Natural killer cell (primary cell): ENCODE results near the gene PIK3CB. TPM values are rescaled to one million over a fixed set of nuclear protein-coding genes. Genes with fewer than 3 reads are reported as not detected.
A peak's percentile ranks its signal among the peaks of the same experiment; 100 is the strongest.

Experiments used
- ATAC-seq, 3 donors: fragments of 150-1000 bp in 2 of 3; fragments of 200-7000 bp in 1 of 3; cut with Tn5 transposase; 1 replicate in 1 of 3; 2 replicates in 2 of 3; pipeline ENCODE4 v1.10.0; 2021; ENCODE audit warnings: mild to moderate bottlenecking in 2 of 3, moderate library complexity in 2 of 3
- DNase-seq, 2 donors: peaks; one replicate each; pipeline versions ENCODE4 v3.0.0 to v3.0.0-alpha.2; 2013 to 2021; ENCODE audit warnings: mixed read lengths in 1 of 2
- H3K27ac ChIP-seq: one replicate; pipeline ENCODE4 v1.5.1; 2013; ENCODE audit warnings: mild to moderate bottlenecking, low read length
- H3K27me3 ChIP-seq: one replicate; pipeline ENCODE4 v1.6.1; 2013; ENCODE audit warnings: low read length; ENCODE audit not compliant: control insufficient read depth, insufficient read depth
- H3K36me3 ChIP-seq: one replicate; pipeline ENCODE4 v1.6.1; 2013; ENCODE audit warnings: low read length; ENCODE audit not compliant: control insufficient read depth, insufficient read depth
- H3K4me1 ChIP-seq: one replicate; pipeline ENCODE4 v1.6.1; 2013; ENCODE audit warnings: low read length; ENCODE audit not compliant: control insufficient read depth, insufficient read depth
- H3K4me3 ChIP-seq: one replicate; pipeline ENCODE4 v1.5.1; 2013; ENCODE audit warnings: low read length
- H3K9me3 ChIP-seq: one replicate; pipeline ENCODE4 v1.6.1; 2013; ENCODE audit warnings: low read length; ENCODE audit not compliant: control insufficient read depth, insufficient read depth
- H3K27ac Mint-ChIP-seq, 2 donors: one replicate each; pipeline ENCODE4 v1.8.0; 2022; ENCODE audit warnings: mild to moderate bottlenecking in 2 of 2, mixed read lengths in 2 of 2, moderate library complexity in 1 of 2
- H3K27me3 Mint-ChIP-seq, 2 donors: one replicate each; pipeline ENCODE4 v1.8.0; 2022; ENCODE audit warnings: low read depth in 2 of 2, mixed read lengths in 2 of 2
- H3K36me3 Mint-ChIP-seq: one replicate; pipeline ENCODE4 v1.8.0; 2022; ENCODE audit warnings: mixed read lengths
- H3K4me1 Mint-ChIP-seq, 2 donors: one replicate each; pipeline ENCODE4 v1.8.0; 2022; ENCODE audit warnings: mixed read lengths in 2 of 2
- H3K4me3 Mint-ChIP-seq: one replicate; pipeline ENCODE4 v1.8.0; 2022; ENCODE audit warnings: mild to moderate bottlenecking, moderate library complexity, mixed read lengths
- H3K9me3 Mint-ChIP-seq, 2 donors: one replicate each; pipeline ENCODE4 v1.8.0; 2022; ENCODE audit warnings: mixed read lengths in 2 of 2
- CTCF ChIP-seq: fragments of 200-600 bp; IDR thresholded peaks from one replicate; pipeline ENCODE4 v1.8.0; 2022; ENCODE audit warnings: antibody characterized with exemption
- WGBS: methylation state at CpG from one replicate; pipeline ENCODE4 v1.1.7; 2013; ENCODE audit warnings: missing lambda C conversion rate; ENCODE audit not compliant: insufficient coverage; 5-methylcytosine and 5-hydroxymethylcytosine counted together
- intact Hi-C: fragments of 100-400 bp; cut with micrococcal nuclease; formaldehyde crosslinking; loops from one replicate; pipeline ENCODE4 v1.14.2; 2022
- total RNA-seq, 4 donors: library from RNA; stranded (reverse); fragments of 120-200 nt in 1 of 4; gene quantifications; one replicate each; pipeline versions ENCODE4 v1.2.3 to v1.2.4, GENCODE V29; 2013 to 2022

Gene PIK3CB
- total RNA-seq, 3 donors from 2014 or later (not counting 1 experiment from before 2014, with no cell fraction given), result 13.2 to 20.2 (median 18.0) TPM

DNA sequence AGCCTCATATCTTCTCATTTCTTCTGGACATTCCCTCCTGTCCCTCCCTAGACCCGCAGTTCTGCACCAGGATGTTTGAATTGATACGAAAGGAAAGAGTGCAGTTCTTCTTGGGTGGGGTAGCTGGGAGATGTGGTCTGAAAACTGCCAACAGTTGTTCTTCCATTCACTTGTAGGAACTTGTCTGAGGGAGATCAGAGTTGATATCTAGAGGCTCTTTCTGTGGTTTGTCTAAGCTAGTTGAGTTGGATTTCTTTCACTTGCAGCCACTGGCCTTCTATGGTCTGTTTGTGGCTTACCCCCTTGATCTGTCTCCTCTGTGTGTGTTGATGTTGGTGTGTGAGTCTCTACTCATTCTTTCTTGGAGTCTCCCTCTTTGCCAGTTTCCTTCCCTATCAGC is 42.5 kb upstream of the PIK3CB start:
- Histone ChIP-seq H3K36me3 (no peaks in the 10 kb centered on the region), H3K4me1 (no peaks in the 10 kb centered on the region), H3K9me3 (peaks cover 3% of the 10 kb centered on the region), H3K4me3 (no peak overlapping the region), H3K27me3 (no peaks in the 10 kb centered on the region), H3K27ac (no peak overlapping the region)
- no peak for TF ChIP-seq CTCF
- Mint-ChIP-seq H3K36me3 (peaks cover 8% of the 10 kb centered on the region), H3K27ac (no peak overlapping the region), H3K4me3 (no peak overlapping the region), H3K4me1 (peaks cover 7 to 11% of the 10 kb centered on the region in 2 donors), H3K27me3 (peaks cover 0 to 3% of the 10 kb centered on the region in 2 donors), H3K9me3 (peaks cover 0 to 2% of the 10 kb centered on the region in 2 donors)
- intact Hi-C loops, result no loop called here
- ATAC-seq, result no peak
- DNase-seq, result no peak
- 88% methylated on average over 2 of the region's 2 CpGs for WGBS

DNA sequence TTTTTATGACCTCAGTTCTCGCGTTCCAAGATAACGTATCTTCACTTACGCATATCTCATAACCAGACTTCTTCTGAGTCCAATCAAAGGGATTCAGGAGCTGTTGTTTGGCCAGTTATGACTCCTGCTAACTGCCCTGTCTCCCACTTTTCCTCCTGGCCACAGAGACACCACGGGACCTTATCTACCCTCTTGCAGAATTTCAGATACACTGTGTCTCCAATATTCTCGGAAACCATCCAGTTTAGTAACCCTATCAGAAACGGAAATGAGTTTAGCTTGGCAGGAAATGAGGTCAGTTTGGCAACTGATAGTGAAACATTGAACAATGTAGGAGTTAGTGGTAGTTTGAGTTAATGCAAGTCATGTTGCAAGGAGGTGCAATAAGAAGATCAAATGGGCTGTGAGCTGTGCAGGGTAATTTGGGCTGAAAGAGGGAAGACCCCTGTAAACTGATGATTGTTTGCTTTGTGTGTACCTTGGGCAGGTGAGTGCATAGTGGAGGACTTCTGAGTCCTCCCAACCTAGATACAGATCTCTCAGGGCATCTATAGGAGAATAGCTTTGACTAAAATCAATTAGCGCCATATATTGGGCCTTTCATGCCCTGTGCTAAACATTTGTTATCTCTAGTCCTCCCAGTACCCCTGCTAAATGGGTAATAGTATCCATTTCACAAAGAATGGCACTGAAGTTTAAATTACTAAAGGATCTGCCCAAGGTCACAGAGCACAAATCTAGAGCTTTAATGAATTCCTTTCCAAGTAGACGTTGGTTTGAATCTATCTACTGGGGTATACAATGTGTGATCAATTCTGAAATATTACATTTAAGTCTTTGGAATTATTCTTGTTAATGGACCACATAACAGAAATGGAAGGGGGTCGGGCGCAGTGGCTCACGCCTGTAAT is 41.3 kb upstream of the PIK3CB start:
- DNase-seq (no peak), ATAC-seq (peak in 2 of 3 donors; percentile 58 to 77)
- no peak for TF ChIP-seq CTCF
- Histone ChIP-seq H3K36me3 (no peaks in the 10 kb centered on the region), H3K4me1 (no peaks in the 10 kb centered on the region), H3K4me3 (no peak overlapping the region), H3K27me3 (no peaks in the 10 kb centered on the region), H3K9me3 (peaks cover 3% of the 10 kb centered on the region), H3K27ac (no peak overlapping the region)
- WGBS, result 77% methylated on average over 12 of the region's 12 CpGs
- intact Hi-C loops, result no loop called here
- peaks cover 8% of the 10 kb centered on the region for H3K36me3 Mint-ChIP-seq
- peaks cover 0 to 2% of the 10 kb centered on the region in 2 donors for H3K9me3 Mint-ChIP-seq
- peaks cover 7 to 11% of the 10 kb centered on the region in 2 donors for H3K4me1 Mint-ChIP-seq
- H3K4me3 Mint-ChIP-seq, result peak overlapping the region; percentile 6
- peak overlapping the region in 1 of 2 donors; percentile 51 for H3K27ac Mint-ChIP-seq
- H3K27me3 Mint-ChIP-seq, result peaks cover 0 to 3% of the 10 kb centered on the region in 2 donors

- Mint-ChIP-seq H3K4me1 (peaks cover 7 to 11% of the 10 kb centered on the region in 2 donors), H3K9me3 (peaks cover 0 to 2% of the 10 kb centered on the region in 2 donors), H3K36me3 (peaks cover 8% of the 10 kb centered on the region), H3K4me3 (no peak overlapping the region), H3K27ac (peak overlapping the region in 1 of 2 donors; percentile 51), H3K27me3 (peaks cover 0 to 3% of the 10 kb centered on the region in 2 donors)
- no peaks in the 10 kb centered on the region for H3K4me1 ChIP-seq
- no peaks in the 10 kb centered on the region for H3K27me3 ChIP-seq
- intact Hi-C loops, result no loop called here
- H3K9me3 ChIP-seq, result peaks cover 3% of the 10 kb centered on the region
- WGBS, result 97% methylated on average over 5 of the region's 6 CpGs
- no peak overlapping the region for H3K27ac ChIP-seq
- no peak for DNase-seq
- H3K36me3 ChIP-seq, result no peaks in the 10 kb centered on the region
- ATAC-seq, result no peak
- no peak for TF ChIP-seq CTCF
- H3K4me3 ChIP-seq, result no peak overlapping the region
Measured at GRCh38 chr3:138875096-138875753, 40.5 kb upstream of the PIK3CB start.
